Fibroblast of skin of right biceps (primary cell): ENCODE data around the gene FUBP3.
A peak's percentile ranks its signal among the peaks of the same experiment; 100 is the strongest.

ENCODE experiments used
- DNase-seq: peaks from one replicate; pipeline ENCODE4 v3.0.0-alpha.2; 2013

Gene FUBP3, protein sequence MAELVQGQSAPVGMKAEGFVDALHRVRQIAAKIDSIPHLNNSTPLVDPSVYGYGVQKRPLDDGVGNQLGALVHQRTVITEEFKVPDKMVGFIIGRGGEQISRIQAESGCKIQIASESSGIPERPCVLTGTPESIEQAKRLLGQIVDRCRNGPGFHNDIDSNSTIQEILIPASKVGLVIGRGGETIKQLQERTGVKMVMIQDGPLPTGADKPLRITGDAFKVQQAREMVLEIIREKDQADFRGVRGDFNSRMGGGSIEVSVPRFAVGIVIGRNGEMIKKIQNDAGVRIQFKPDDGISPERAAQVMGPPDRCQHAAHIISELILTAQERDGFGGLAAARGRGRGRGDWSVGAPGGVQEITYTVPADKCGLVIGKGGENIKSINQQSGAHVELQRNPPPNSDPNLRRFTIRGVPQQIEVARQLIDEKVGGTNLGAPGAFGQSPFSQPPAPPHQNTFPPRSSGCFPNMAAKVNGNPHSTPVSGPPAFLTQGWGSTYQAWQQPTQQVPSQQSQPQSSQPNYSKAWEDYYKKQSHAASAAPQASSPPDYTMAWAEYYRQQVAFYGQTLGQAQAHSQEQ

DNA sequence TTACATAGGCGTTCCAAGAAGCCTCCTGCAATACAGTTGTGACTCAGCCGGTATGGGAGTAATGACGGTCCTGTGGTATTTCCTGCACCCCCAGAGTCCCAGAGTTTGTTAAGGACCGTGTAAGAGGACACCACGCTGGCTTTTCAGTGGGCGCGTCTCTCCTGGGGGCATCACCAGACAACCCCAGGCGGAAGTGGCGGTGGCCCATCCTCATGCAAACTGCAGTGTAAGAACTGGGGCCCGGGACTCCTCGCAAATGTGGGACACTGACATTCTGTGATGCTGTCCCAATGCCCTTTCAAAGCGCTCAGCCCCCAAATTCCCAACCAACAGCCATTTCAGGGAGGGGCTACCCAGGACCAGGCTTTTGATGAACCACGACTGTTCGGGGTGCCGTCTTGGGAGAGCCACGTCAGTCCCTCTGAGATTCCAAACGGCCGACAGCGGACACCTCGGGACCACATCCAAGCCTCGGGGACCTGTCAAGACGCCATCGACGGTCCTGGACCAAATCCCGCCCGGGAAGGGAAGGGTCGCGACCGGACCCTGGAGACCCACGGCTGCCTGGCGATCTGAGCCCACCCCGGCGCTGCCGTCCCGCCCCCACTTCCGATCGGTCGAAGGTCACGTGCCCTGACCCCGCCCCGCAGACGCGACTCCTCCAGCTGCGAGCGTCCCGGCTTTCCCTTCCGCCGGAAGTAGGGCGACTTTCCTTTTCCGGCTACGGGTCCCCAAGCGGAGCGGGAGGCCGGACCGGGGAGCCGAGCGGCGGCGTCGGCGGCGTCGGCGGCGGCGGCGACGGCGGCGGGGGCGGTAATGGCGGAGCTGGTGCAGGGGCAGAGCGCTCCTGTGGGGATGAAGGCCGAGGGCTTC, at the start of gene FUBP3:
FUBP3 (plus strand) TSS at position 713 of the 873 bp plus-strand sequence; CDS start at position 817, 104 bp downstream.
- DNase-seq: peak; percentile 94

DNA sequence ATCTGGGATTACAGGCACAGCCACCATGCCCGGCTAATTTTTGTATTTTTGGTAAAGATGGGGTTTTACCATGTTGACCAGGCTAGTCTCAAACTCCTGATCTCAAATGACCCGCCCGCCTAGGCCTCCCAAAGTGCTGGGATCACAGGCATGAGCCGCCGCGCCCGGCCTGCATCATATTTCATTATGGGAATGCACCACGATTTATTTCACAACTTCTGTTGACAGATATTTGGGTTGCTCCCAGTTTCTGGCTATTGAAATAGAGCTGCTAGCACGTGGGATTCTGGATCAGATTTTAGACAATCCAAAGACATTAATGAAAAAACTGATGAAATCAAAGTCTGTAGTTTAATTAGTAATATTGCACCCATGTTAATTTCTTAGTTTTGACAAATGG, 48.4 kb upstream of the FUBP3 start:
- peak; percentile 67 for DNase-seq

DNA sequence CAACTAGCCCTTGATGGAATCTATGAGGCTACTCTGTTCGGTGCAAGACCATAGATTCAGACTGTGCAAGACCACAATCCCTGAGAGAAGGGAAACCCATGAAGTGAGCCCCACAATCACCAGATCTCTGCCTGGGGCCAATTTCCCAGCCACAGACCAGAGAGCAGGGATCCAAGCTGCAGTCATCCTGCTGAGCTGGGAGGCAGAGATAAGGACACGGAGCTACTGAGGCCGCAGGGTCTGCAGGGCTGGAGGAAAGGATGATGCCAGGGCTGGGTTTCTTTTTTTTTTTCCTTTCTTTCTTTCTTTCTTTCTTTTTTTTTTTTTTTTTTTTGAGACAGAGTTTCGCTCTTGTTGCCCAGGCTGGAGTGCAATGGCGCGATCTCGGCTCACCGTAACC, 47.7 kb upstream of the FUBP3 start:
- no peak for DNase-seq

DNA sequence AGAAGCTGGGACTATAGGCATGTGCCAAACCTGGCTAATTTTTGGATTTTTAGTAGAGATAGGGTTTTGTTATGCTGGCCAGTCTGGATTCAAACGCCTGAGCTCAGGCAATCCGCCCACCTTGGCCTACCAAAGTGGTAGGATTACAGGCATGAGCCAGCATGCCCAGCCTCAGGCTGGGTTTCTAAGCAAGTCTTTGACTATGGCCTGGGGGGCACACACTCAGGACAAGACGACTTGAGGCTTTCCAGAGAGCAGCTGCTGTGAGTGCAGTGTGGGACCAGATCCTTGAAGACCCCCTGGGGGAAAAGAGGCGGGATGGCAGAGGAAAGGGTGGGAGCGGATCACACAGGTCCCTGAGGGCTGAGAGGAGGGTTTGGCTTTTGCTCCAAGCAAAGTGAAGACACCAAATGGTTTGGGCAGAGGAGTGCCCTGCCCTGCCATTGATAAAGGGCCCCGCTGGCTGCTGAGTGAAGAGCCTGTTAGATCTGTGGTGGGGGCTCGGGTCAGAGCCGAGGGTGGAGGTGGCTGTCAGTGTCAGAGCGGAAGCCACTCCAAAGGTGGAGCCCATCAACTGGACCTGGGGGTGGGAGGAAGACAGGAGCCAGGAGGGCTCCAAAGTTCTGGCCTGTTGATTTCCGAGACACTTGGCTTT, 46.8 kb upstream of the FUBP3 start:
- no peak for DNase-seq

DNA sequence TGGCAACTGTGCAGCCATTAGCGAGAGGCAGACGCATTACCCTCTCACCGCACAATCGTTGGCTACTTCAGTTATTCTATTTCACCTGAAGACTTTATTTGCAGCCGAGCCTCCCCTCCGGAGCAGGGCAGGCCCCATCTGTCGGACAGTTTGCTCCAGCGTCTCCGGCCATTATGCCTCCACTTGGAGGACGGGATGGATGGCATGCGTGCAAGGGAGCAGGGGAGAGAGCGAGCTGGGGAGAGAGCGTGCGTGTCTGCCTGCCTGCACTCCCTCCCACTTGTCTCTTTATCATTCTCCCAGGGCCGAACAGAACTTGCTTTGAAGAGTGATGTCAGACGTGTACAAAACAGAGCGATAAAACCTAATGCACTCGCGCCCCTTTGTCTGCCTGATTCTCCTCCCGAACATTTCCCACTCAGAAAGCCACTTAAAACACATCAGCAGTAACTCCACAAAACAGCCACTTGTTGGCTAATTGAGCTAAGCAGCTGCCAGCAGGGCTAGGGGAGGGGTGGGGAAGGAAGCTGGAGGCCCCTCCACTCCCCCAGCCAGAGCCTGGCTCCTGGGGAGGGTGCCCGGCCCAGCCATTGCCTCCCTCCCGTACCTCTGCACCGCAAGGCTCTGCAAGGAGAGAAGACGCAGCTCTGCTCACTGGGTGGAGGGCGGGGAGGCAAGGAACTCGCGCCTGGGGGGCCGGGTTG, 43.4 kb upstream of the FUBP3 start:
- DNase-seq: peak; percentile 34

DNA sequence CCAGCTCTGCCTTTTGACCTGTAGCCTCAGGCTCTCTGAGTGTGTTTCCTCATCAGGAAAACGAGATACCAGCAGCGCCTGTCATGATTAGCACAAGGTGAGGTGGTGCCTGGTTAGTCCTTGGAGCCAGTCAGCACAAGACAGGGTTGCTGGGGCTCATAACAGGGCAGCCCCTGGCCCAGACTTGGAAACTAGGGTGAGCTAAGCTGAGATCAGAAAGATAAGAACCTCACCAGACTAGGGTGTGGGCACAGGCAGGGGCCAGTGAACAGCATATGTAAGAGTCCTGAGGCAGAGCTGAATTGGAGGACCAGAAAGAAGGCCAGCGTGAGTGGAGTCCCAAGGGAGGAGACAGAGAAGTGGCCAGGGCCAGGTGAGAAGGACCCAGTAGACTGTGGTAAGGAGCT, 42.7 kb upstream of the FUBP3 start:
- no peak for DNase-seq

DNA sequence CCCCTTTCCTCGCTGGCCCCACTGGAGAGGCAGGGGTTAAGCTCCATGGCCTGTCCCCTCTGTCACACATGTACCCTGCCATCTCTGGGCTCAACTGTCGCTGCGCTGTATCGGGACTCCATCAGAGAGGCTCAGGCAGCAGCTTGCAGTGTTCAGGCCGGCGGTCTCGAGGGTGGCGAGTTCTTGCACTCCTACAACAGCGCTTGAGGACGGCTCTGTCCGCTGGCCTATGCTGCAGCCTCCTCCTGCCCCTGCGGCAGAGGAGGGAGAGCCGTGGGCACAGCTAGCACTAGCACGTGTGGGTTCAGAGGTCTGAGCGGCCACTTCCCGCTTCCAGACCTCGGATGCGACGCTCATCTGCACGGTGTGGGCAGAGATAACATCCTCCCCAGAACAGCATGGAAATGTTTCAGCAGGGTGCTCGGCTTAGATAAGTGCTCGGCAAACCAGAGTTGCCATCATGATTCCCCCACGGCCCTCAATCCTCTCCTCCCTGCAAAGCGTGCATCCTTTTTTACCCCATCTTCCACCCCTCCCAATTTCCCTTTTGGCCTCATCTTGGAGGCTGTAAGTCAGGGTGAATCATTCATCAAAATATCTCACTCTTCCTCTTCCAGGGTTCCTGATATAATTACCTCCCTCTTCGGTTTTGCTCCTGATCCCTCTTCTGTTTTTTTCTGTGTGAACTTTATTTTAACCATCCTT, 41.9 kb upstream of the FUBP3 start:
- peak; percentile 36 for DNase-seq

DNA sequence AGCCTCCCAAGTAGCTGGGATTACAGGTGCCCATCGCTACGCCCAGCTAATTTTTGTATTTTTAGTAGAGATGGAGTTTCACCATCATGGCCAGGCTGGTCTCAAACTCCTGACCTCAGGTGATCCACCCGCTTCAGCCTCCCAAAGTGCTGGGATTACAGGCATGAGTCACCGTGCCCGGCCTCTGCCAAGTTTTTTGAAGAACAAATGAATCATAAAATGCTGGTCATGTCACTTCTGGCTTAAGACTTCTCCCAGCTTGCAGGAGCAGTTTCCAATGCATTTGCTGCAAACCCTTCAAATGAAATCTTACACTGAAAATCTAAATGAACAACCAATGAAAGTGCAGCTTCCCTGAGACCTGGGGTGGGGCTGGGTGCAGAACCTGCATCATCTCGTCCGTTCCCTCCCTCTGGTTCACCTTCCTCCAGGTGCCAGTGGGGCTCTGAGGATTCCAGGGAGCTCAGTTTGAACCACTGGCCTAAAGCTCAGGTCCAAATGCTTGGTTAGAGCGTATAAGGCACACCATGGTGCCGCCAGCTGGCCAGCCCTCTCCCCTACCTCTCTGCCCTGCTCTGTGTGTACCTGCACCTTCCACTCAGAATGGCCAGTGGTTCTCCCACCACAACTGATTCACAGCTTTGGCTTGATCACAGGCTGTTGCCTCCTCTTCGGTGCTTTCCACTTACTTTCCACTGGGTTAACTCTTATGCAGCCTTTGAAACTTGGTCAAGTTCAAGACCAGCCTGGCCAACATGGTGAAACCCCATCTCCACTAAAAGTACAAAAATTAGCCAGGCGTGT, 39.8 kb upstream of the FUBP3 start:
- DNase-seq: peak; percentile 66

DNA sequence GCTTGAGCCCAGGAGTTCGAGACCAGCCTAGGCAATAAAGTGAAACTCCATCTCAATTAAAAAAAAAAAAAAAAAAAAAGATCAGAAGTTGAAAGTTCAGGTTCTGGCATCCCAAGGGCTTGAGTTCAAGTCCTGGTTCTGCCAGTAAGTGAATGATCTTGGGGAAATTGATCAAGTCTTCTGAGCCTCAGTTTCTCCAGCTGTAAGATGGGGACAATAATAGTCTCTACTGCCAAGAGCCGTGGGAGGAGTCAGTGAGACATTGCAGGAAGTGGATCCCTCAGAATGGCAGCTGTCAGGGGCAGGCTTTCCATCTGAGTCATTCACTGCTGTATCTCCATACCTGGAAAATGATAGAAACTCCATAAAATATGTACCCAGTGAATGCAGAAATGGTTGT, 37.8 kb upstream of the FUBP3 start:
- no peak for DNase-seq

DNA sequence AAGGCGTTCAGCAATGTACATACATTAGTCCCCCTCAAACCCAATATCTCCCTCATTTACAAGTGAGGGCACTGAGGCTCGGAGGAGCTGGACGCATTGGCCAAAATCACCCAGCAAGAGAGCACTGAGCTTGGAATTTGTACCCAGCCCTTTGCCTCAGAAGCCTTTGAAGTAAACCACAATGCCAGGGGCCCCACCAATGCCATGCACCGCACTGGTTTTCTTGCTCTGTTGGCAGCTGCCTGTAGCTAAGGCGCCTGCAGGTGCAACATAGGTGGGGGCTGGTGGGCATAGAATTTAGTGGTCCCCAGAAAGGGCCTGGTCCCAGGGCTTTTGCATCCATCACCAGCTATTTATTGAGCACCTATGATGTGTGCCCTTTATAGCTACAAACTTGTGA, 37.3 kb upstream of the FUBP3 start:
- no peak for DNase-seq

DNA sequence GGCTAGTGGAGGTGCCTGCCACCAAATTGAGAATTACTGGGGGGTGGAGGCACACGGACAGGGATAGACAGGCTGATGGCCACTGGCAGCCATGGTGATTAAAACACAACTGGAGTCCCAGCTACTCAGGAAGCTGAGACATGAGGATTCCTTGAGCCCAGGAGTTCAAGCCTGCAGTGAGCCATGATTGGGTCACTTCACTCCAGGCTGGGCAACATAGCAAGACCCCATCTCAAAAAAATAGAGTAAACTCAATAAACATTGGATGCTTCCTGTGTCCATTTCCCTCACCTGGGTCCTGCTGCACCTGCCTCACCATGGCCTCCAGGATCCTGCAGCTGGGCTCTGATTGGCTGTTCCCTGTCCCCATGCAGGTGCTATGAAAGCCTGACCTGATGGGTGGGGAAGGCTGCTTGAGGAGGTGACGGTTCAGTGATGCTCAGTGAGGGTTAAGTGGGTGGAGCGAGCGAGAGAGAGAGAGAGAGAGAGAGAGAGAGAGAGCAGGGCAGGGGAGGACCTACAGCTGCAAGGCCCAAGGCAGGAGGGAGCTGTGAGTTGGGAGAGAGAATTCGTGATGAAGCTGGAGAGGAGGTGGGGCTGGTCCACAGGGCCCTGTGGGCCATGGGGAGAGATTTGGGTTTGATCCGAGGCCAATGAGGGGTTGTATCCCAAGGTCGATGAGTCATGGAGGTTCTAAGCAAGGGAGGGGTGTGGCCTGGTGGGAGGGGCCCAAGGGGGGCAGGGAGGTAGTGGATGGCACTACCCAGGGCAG, 36.7 kb upstream of the FUBP3 start:
- no peak for DNase-seq

DNA sequence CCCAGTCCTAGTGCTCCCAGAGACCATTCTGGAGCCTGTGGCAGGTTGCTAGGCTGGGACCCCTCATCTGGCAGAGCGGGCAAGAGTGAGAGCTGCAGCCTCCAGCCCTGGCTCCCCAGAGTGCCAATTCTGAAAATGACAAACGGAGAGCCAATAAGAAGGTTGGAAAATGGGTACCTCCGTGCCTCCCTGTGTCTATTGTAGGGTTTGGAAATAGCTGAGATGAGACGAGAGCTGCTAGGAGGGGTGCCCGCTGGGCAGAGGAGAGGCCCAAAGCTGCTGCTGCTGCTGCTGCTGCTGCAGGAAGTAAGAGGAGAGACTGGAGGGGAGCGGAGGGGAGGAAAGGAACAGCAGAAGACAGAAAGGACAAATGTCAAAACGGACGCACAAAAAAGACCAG, 36.0 kb upstream of the FUBP3 start:
- no peak for DNase-seq

DNA sequence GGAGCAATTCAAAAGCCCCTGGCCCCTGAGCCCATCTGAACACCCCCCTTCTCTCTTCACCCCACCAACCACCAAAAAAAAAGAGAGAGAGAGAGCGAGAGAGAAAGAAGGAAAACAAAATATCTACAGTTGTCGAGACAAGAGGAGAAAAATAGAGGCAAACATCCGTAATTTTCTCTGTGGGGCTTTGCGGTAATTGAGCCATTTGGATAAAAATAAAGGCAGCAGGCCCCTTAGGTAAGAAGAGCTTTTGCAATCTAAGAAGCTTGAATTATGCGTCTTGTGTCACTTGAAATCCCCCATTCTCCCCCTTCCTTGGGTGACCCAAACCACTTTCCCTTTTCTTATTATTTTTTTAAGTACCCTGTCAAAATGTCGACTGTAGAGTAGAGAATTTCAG, 35.5 kb upstream of the FUBP3 start:
- DNase-seq: no peak

DNA sequence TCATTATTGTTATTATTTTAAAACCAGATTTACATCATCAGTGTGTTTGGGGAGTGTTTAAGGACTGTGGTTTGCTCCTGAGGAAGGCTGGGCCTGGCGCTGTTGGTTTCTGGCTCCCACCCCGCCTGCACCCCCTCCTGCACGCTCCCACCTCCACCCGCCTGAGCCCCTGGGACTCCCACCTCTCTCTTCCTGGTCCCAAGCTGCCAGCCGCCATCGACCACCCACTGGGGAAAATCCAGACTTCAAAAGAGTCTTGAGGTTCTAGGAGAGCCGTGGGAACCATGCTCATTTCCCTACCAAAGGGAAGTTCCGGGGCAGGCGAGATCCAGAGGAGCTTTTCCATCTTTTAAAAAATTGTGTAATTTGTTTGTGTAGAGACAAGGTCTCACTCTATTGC, 35.0 kb upstream of the FUBP3 start:
- no peak for DNase-seq

DNA sequence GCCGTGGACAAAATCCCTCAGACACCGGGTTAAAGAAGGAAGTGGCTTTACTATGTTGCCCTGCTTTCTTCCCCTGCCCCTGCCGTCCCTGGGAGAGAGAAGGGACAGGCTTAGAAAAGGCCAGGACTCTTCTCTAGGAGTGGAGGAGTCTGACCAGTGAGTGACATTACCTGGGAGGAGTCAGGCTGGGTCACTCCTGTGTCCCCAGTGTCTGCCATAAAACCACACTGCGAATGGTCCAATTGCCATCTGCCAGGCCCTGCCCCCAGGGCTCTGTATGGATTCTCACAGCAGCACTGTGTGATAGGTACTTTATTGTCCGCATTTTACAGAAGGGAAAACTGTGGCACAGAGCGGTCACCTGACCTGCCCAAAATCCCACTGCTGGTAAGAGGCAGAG, 31.3 kb upstream of the FUBP3 start:
- no peak for DNase-seq

DNA sequence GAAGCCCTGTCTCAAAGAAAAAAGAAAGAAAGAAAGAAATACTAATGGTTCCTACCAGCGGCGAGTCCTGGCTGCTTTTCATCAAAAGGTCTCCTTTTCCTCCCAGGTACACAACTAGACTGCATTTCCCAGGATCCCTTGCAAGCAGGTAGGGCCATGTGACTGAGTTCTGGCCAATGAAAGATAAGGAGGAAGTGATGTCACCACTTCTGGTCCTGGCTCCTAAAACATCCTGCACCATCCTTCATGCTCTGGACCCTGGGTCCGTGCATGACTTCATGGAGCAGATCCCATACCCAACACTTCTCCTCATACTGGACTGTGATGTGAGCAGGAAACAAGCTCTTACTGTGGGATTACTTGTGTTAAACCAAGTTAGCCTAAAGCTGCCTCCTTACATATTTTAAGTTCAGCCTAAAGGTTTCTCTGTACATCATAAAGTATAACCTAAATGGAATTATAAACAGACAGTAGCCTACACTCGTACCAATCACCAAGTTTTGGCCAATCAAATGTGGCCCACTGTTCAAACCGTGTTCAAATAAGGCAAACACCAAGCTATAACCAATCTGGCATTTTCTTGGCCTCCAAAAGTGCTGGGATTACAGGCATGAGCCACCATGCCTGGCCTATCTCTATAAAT, 30.2 kb upstream of the FUBP3 start:
- DNase-seq: no peak

DNA sequence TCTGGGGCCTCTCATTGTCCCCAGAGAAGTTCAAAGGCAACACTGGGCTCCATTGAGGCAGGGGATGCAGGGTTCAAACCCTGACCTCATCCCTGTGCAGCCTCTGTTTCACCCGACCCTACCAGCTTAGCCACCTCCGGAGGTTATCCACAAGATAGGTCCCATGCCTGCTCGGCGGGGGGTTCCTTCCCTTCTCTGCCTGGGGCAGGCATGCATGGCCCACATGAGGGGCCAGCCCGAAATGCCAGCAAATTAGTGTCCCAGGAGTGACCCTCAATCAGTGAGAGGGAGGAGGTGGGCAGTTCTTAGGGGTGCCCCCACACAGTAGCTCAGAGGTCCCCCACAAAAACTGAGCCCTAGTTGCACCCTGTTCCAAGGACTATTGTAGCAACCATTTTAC, 24.8 kb upstream of the FUBP3 start:
- no peak for DNase-seq

DNA sequence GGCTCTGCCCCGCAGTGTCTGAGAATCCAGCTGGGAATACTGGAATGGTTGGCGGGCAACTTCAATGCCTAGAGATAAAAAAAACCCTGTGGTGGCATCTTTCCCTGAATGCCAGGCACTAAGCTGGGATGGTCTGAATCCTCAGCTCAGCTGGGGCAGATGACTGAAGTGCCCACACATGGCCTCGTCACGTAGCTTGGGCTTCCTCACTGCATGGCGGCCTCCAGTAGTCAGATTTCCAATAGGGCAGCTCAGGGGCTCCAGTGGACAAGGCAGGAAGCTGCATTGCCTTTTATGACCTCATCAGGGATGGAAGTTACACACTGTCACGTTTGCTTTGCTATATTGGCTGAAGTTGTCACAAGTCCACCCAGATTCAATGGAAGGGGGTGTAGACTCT, 24.3 kb upstream of the FUBP3 start:
- no peak for DNase-seq

DNA sequence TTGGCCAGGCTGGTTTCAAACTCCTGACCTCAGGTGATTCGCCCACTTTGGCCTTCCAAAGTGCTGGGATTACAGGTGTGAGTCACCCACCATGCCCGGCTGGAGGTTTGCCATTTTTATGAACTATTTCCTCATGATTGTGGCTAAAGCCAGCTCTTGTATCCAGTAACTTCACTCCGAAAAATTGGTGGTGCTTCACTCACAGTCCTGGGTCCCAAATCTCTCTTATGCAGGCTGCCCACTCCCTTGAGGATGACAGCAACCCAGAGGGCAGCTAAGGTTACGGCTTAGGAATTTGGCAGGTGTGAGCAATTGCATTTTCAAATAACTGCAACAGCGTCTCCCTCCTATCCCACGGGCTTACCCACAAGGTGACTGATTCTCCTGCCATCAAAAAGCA, 23.4 kb upstream of the FUBP3 start:
- DNase-seq: peak; percentile 24
